Measurements from ENCODE around the gene RNF157.

Gene RNF157

GRCh38 chr17:76159157-76159556 is 81.1 kb downstream of the RNF157 start:
- no peak overlapping the region for H3K4me3 ChIP-seq (replicated peaks; ENCODE audit: low read depth, low read length)
- no peak for TF ChIP-seq CTCF (IDR thresholded peaks at IDR 0.05; ENCODE audit: low read length, missing control alignments)
- DNase-seq (ENCODE audit: low read depth) = no peak

GRCh38 chr17:76157759-76158158 is 82.5 kb downstream of the RNF157 start:
- no peak for TF ChIP-seq CTCF (IDR thresholded peaks at IDR 0.05; ENCODE audit: low read length, missing control alignments)
- H3K4me3 ChIP-seq (replicated peaks; ENCODE audit: low read depth, low read length) = no peak overlapping the region

GRCh38 chr17:76156662-76156991 is 83.7 kb downstream of the RNF157 start:
- DNase-seq (ENCODE audit: low read depth) = no peak
- no peak for TF ChIP-seq CTCF (IDR thresholded peaks at IDR 0.05; ENCODE audit: low read length, missing control alignments)
- no peak overlapping the region for H3K4me3 ChIP-seq (replicated peaks; ENCODE audit: low read depth, low read length)

More at GRCh38 chr17:76157759-76158158, 82.5 kb downstream of the RNF157 start:
- DNase-seq (ENCODE audit: low read depth) = no peak

- DNase-seq (ENCODE audit: low read depth) = no peak
- H3K4me3 ChIP-seq (replicated peaks; ENCODE audit: low read depth, low read length) = no peak overlapping the region
- TF ChIP-seq CTCF (IDR thresholded peaks at IDR 0.05; ENCODE audit: low read length, missing control alignments) = no peak
These were observed 84.2 kb downstream of the RNF157 start for GRCh38 chr17:76155988-76156661.

GRCh38 chr17:76154936-76155845 is 85.1 kb downstream of the RNF157 start:
- no peak for DNase-seq (ENCODE audit: low read depth)

GRCh38 chr17:76154292-76154691 is 86.0 kb downstream of the RNF157 start:
- no peak for TF ChIP-seq CTCF (IDR thresholded peaks at IDR 0.05; ENCODE audit: low read length, missing control alignments)
- DNase-seq (ENCODE audit: low read depth) = no peak
- no peak overlapping the region for H3K4me3 ChIP-seq (replicated peaks; ENCODE audit: low read depth, low read length)

More at GRCh38 chr17:76154936-76155845, 85.1 kb downstream of the RNF157 start:
- H3K4me3 ChIP-seq (replicated peaks; ENCODE audit: low read depth, low read length) = no peak overlapping the region
- no peak for TF ChIP-seq CTCF (IDR thresholded peaks at IDR 0.05; ENCODE audit: low read length, missing control alignments)

All from fibroblast of pulmonary artery (primary cell).